Panc1 (cell line): ENCODE data around the gene NEXN.

Source experiments
- CTCF ChIP-seq: fragments of 450-650 bp; IDR thresholded peaks from 2 replicates; pipeline ENCODE4 v1.5.1; 2017; ENCODE audit warnings: mild to moderate bottlenecking
- REST ChIP-seq, 2 experiments: IDR thresholded peaks; 2 replicates each; pipeline ENCODE4 v1.6.1; 2011 to 2012; ENCODE audit warnings: low read depth in 2 of 2, control low read depth in 1 of 2, low read length in 1 of 2, mild to moderate bottlenecking in 1 of 2, moderate library complexity in 1 of 2; ENCODE audit not compliant: insufficient read depth in 1 of 2
- SIN3A ChIP-seq: IDR thresholded peaks from 2 replicates; pipeline ENCODE4 v1.6.1; 2012; ENCODE audit warnings: low read depth, mild to moderate bottlenecking, low read length, moderate library complexity, borderline replicate concordance; ENCODE audit not compliant: insufficient read depth
- TCF7L2 ChIP-seq: IDR thresholded peaks from 2 replicates; pipeline ENCODE4 v1.6.1; 2011; ENCODE audit warnings: mild to moderate bottlenecking, low read depth, low read length, inconsistent platforms

- TF ChIP-seq CTCF (no peak), TCF7L2 (no peak), SIN3A (0 out of 2 replicates have a peak, but pooled peaks have one; percentile 10), REST (IDR thresholded peaks at IDR 0.05; ENCODE audit: insufficient read depth in 1 of 2, low read depth in 2 of 2, low read length in 1 of 2) (no peak)
These were observed 90.0 kb downstream of the NEXN start for GRCh38 chr1:77978293-77978968.
